C4-2B (cell line): ENCODE results near the gene FAM124A.

Experiments
- H3K27ac ChIP-seq: fragments of 450-650 bp; 2 replicates; pipeline ENCODE4 v1.5.1; 2017
- ZFX ChIP-seq: fragments of 450-650 bp; IDR thresholded peaks from 2 replicates; pipeline ENCODE4 v1.6.1; 2017
- TF ChIP-seq, protein P1 (sequence below): fragments of 450-650 bp; conservative IDR thresholded peaks from 2 replicates; pipeline ENCODE4 v1.5.1; 2017; ENCODE audit warnings: mild to moderate bottlenecking

Gene FAM124A

GRCh38 chr13:51235186-51235585 lies 13.0 kb downstream of the FAM124A start:
- no peak overlapping the region for H3K27ac ChIP-seq
- TF ChIP-seq, protein P1, sequence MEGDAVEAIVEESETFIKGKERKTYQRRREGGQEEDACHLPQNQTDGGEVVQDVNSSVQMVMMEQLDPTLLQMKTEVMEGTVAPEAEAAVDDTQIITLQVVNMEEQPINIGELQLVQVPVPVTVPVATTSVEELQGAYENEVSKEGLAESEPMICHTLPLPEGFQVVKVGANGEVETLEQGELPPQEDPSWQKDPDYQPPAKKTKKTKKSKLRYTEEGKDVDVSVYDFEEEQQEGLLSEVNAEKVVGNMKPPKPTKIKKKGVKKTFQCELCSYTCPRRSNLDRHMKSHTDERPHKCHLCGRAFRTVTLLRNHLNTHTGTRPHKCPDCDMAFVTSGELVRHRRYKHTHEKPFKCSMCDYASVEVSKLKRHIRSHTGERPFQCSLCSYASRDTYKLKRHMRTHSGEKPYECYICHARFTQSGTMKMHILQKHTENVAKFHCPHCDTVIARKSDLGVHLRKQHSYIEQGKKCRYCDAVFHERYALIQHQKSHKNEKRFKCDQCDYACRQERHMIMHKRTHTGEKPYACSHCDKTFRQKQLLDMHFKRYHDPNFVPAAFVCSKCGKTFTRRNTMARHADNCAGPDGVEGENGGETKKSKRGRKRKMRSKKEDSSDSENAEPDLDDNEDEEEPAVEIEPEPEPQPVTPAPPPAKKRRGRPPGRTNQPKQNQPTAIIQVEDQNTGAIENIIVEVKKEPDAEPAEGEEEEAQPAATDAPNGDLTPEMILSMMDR: no peak

DNA sequence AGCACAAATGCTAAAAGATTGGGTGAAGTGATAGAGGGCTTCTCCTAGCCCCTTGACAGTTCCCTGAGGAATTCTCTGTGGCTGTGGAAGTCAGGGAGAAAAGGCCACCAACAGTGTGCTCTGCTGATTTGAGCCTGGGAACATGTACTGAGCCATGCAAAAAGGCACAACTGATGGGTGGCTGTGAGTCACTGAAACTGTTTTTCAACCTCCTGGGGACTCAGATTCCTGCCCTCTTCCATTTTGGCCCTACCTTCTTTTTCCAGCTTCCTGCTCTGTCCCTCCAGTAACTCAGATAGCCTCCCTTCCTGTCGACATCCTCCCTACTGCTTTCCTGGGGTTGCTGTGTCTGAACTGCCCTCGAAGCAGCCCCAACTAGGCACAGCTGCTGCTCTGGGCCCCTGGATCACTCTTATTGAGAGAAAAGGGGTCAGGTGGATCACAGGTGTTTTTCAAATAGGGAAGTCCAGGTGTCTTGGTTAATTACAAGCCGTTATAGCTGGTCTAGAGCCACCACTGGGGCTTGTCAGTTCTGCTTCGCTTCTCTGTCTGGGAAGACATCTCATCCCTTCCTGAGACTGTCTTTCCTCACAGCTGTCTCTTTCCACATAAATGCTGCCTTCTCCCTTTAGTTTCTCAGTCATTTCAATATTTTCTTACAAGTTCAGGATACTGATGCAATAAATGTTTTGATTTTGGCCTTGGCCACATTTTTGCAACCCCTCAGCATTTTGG lies 13.7 kb downstream of the FAM124A start:
- TF ChIP-seq ZFX: no peak
- TF ChIP-seq, protein P1: no peak
- no peak overlapping the region for H3K27ac ChIP-seq

DNA sequence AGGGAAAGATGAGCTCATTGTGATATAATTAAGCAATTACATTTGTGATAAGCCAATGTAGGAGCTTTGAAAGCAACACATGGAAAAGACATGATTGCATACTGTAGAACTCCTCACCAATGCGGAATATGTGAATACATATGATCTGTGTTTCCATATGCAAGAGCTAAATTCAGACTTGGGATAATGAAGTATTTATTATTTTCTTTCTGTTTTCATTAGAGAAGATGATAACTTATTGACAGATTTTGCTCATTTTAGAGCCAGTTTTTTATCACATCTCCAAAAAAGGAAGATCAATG lies 14.2 kb downstream of the FAM124A start:
- TF ChIP-seq, protein P1: no peak
- no peak for TF ChIP-seq ZFX
- H3K27ac ChIP-seq: no peak overlapping the region

DNA sequence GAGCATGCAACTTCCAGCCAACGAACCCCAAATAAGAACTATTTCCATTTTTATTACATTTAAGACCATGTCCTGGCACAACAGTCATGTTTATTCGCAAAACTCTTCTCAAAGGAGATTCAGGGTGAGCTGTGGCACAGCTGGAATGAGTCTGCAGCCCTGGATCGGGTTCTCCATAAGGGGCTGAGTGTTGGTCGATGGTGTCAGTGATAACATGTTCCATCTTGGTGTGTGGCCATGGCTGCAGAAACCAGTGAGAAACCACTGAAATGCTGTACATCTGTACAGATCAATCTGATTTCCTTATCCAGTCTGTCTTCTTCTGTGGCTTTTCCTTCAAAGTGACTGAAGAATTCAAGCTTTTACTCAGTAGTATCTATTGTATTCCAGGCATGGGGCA lies 15.2 kb downstream of the FAM124A start:
- TF ChIP-seq, protein P1: no peak
- no peak for TF ChIP-seq ZFX
- H3K27ac ChIP-seq: no peak overlapping the region

- TF ChIP-seq ZFX: no peak
- TF ChIP-seq, protein P1: no peak
- H3K27ac ChIP-seq: no peak overlapping the region
Observed at GRCh38 chr13:51237887-51238286, 15.7 kb downstream of the FAM124A start.

GRCh38 chr13:51240178-51240577 lies 18.0 kb downstream of the FAM124A start:
- TF ChIP-seq, protein P1: no peak
- no peak for TF ChIP-seq ZFX
- H3K27ac ChIP-seq: no peak overlapping the region

DNA sequence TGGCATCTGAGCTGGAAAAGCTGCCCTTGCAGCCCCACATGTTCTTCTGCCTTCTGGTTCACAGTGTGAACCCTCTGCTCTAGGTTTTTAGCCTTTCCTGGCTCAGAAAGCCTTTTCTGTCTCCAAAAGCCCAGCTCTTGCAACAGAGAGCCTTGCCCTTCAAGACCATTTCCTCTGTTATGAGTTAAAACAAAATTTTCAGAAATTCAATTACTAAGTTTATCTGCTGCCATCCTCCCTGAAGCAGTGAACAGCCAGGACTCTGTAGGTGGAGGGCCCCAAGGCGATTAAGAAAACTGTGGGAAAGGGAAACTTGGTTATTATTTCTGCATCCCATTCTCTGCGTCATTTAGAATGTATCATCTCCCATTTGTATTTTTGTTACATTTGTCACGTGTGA lies 18.8 kb downstream of the FAM124A start:
- TF ChIP-seq, protein P1: no peak
- TF ChIP-seq ZFX: no peak
- H3K27ac ChIP-seq: no peak overlapping the region
